ENCODE results near the gene TMEM187. TPM values are rescaled to one million over a fixed set of nuclear protein-coding genes. Genes with fewer than 3 reads are reported as not detected.

The TMEM187 gene
- total RNA-seq, 1 donor from 2014 or later = 19.2 TPM

- no peak overlapping the region for H3K4me3 Mint-ChIP-seq (ENCODE audit: unreplicated experiment)
- peaks cover 5% of the 10 kb centered on the region for H3K4me1 Mint-ChIP-seq (ENCODE audit: unreplicated experiment)
- DNase-seq (ENCODE audit: extremely low spot score, unreplicated experiment) = no peak
These were observed 16.3 kb upstream of the TMEM187 start for GRCh38 chrX:153956044-153956907.

GRCh38 chrX:153957224-153957623, 15.3 kb upstream of the TMEM187 start:
- TF ChIP-seq CTCF (IDR thresholded peaks at IDR 0.05) = no peak
- no peak overlapping the region for H3K4me3 Mint-ChIP-seq (ENCODE audit: unreplicated experiment)
- H3K27ac Mint-ChIP-seq (ENCODE audit: unreplicated experiment) = no peak overlapping the region
- H3K4me1 Mint-ChIP-seq (ENCODE audit: unreplicated experiment) = peaks cover 5% of the 10 kb centered on the region
- DNase-seq (ENCODE audit: extremely low spot score, unreplicated experiment) = no peak
- no peaks in the 10 kb centered on the region for H3K9me3 Mint-ChIP-seq (ENCODE audit: unreplicated experiment)
- H3K27me3 Mint-ChIP-seq (ENCODE audit: unreplicated experiment) = no peaks in the 10 kb centered on the region
- H3K36me3 Mint-ChIP-seq (ENCODE audit: unreplicated experiment) = peaks cover 40% of the 10 kb centered on the region

More at GRCh38 chrX:153956044-153956907, 16.3 kb upstream of the TMEM187 start:
- Mint-ChIP-seq H3K27me3 (ENCODE audit: unreplicated experiment) (no peaks in the 10 kb centered on the region), H3K36me3 (ENCODE audit: unreplicated experiment) (peaks cover 42% of the 10 kb centered on the region), H3K9me3 (ENCODE audit: unreplicated experiment) (no peaks in the 10 kb centered on the region), H3K27ac (ENCODE audit: unreplicated experiment) (no peak overlapping the region)
- TF ChIP-seq CTCF (IDR thresholded peaks at IDR 0.05) = no peak

- H3K36me3 Mint-ChIP-seq (ENCODE audit: unreplicated experiment) = peaks cover 40% of the 10 kb centered on the region
These were observed 13.9 kb upstream of the TMEM187 start for GRCh38 chrX:153958605-153959004.

GRCh38 chrX:153959649-153960048, 12.9 kb upstream of the TMEM187 start:
- Mint-ChIP-seq H3K36me3 (ENCODE audit: unreplicated experiment) (peaks cover 35% of the 10 kb centered on the region), H3K4me1 (ENCODE audit: unreplicated experiment) (no peaks in the 10 kb centered on the region), H3K9me3 (ENCODE audit: unreplicated experiment) (no peaks in the 10 kb centered on the region), H3K27ac (ENCODE audit: unreplicated experiment) (no peak overlapping the region), H3K4me3 (ENCODE audit: unreplicated experiment) (no peak overlapping the region), H3K27me3 (ENCODE audit: unreplicated experiment) (no peaks in the 10 kb centered on the region)
- no peak for TF ChIP-seq CTCF (IDR thresholded peaks at IDR 0.05)
- no peak for DNase-seq (ENCODE audit: extremely low spot score, unreplicated experiment)

More at GRCh38 chrX:153958605-153959004, 13.9 kb upstream of the TMEM187 start:
- no peaks in the 10 kb centered on the region for H3K9me3 Mint-ChIP-seq (ENCODE audit: unreplicated experiment)
- H3K27me3 Mint-ChIP-seq (ENCODE audit: unreplicated experiment) = no peaks in the 10 kb centered on the region
- DNase-seq (ENCODE audit: extremely low spot score, unreplicated experiment) = no peak
- H3K4me1 Mint-ChIP-seq (ENCODE audit: unreplicated experiment) = peaks cover 2% of the 10 kb centered on the region
- H3K4me3 Mint-ChIP-seq (ENCODE audit: unreplicated experiment) = no peak overlapping the region
- no peak for TF ChIP-seq CTCF (IDR thresholded peaks at IDR 0.05)
- H3K27ac Mint-ChIP-seq (ENCODE audit: unreplicated experiment) = no peak overlapping the region

- H3K4me1 Mint-ChIP-seq (ENCODE audit: unreplicated experiment) = no peaks in the 10 kb centered on the region
- no peak overlapping the region for H3K27ac Mint-ChIP-seq (ENCODE audit: unreplicated experiment)
- peaks cover 32% of the 10 kb centered on the region for H3K36me3 Mint-ChIP-seq (ENCODE audit: unreplicated experiment)
- H3K27me3 Mint-ChIP-seq (ENCODE audit: unreplicated experiment) = no peaks in the 10 kb centered on the region
- no peak for TF ChIP-seq CTCF (IDR thresholded peaks at IDR 0.05)
- H3K9me3 Mint-ChIP-seq (ENCODE audit: unreplicated experiment) = no peaks in the 10 kb centered on the region
- no peak overlapping the region for H3K4me3 Mint-ChIP-seq (ENCODE audit: unreplicated experiment)
- no peak for DNase-seq (ENCODE audit: extremely low spot score, unreplicated experiment)
These were observed 12.5 kb upstream of the TMEM187 start for GRCh38 chrX:153960077-153960476.

Measured in osteocyte (in vitro differentiated cells).